ENCODE measurements around the gene LRRTM4.

- TF ChIP-seq POLR2AphosphoS5 (IDR thresholded peaks at IDR 0.05; ENCODE audit: low read depth, low read length) = no peak
- TF ChIP-seq SIN3A (IDR thresholded peaks at IDR 0.05; ENCODE audit: borderline replicate concordance, insufficient read depth, low read length) = no peak
- no peak for TF ChIP-seq TAF1 (IDR thresholded peaks at IDR 0.05; ENCODE audit: borderline replicate concordance, insufficient read depth, low read length)
Measured at GRCh38 chr2:77566582-77566981, 44.4 kb upstream of the LRRTM4 start.
